Esophagus (tissue), 2 donors: ENCODE measurements around the gene HSD17B8. TPM values are rescaled to one million over a fixed set of nuclear protein-coding genes. Genes with fewer than 3 reads are reported as not detected.

Experiments
- H3K27ac ChIP-seq, 2 donors: one replicate each; pipeline ENCODE4 v1.5.1; 2013; ENCODE audit warnings: low read depth in 2 of 2, mild to moderate bottlenecking in 2 of 2, inconsistent platforms in 1 of 2, low read length in 1 of 2, moderate library complexity in 1 of 2
- H3K27me3 ChIP-seq, 2 donors: one replicate each; pipeline ENCODE4 v1.6.1; 2013; ENCODE audit warnings: low read length in 2 of 2, control low read depth in 1 of 2, mild to moderate bottlenecking in 1 of 2; ENCODE audit not compliant: insufficient read depth in 2 of 2, control insufficient read depth in 1 of 2
- H3K36me3 ChIP-seq, 2 donors: one replicate each; pipeline ENCODE4 v1.6.1; 2013; ENCODE audit warnings: low read length in 1 of 2; ENCODE audit not compliant: control insufficient read depth in 2 of 2, insufficient read depth in 2 of 2
- H3K4me1 ChIP-seq, 2 donors: one replicate each; pipeline ENCODE4 v1.6.1; 2013; ENCODE audit warnings: low read length in 1 of 2; ENCODE audit not compliant: control insufficient read depth in 2 of 2, insufficient read depth in 2 of 2
- H3K4me3 ChIP-seq, 2 donors: one replicate each; pipeline ENCODE4 v1.5.1; 2013; ENCODE audit warnings: low read length in 2 of 2, mild to moderate bottlenecking in 2 of 2, low read depth in 1 of 2, moderate library complexity in 1 of 2
- H3K9me3 ChIP-seq, 2 donors: one replicate each; pipeline ENCODE4 v1.6.1; 2013; ENCODE audit warnings: mild to moderate bottlenecking in 2 of 2, low read depth in 1 of 2, low read length in 1 of 2, moderate library complexity in 1 of 2; ENCODE audit not compliant: control insufficient read depth in 2 of 2, insufficient read depth in 1 of 2
- WGBS, 2 donors: extraction: QIAGEN DNeasy Blood & Tissue Kit; methylation state at CpG; one replicate each; pipeline ENCODE4 v1.1.7; 2013; 5-methylcytosine and 5-hydroxymethylcytosine counted together
- polyA plus RNA-seq, 2 donors: library from polyadenylated mRNA; stranded (reverse); fragments of 200-250 nt; gene quantifications; one replicate each; pipeline ENCODE4 v1.2.3, GENCODE V29; 2013
- donor health status: healthy with polysubstance abuse.
- donor health status: Bipolar disorder and iron deficiency.

HSD17B8 gene
- polyA plus RNA-seq, 2 donors: 16.7 to 33.7 TPM

DNA sequence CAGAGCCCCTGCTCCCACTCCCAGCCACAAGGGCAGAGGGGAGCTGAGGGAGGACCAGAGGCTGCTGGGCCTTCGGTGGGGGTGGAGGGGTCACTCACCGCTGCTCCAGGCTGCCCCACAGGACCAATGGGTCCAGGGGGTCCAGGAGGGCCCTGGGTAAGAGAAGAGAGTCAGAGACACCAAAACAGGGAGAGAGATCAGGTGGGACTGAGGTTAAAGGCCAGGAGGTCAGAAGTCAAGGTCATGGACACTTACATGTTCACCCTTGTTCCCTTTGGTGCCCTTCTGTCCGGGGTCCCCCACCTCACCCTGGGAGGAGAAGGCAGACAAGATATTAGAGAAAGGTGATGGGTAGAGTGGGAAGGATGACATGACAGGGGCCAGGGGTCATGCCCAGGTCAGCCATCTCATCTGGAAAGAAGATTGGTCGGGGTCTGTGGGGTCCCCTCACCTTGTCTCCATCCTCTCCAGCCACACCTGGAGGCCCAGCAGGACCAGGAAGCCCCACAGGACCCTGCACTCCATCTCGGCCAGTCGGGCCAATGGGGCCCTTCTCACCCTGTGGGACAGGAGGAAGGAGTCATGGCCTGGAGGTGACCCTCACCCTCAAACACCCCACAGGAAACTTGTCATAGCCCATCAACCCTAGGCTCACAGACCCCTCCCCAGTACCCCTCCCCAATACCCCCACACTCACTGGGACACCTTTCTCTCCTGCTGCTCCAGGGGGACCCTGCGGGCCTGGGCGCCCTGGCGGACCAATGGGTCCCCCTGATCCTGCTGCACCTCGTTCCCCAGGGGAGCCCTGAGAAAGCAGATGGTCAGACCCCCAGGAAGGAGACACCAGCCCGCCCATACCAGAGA, 33.2 kb upstream of the HSD17B8 start:
- no peaks in the 10 kb centered on the region for H3K27me3 ChIP-seq
- H3K27ac ChIP-seq: no peak overlapping the region
- H3K4me1 ChIP-seq: peaks cover 0 to 3% of the 10 kb centered on the region in 2 donors
- H3K36me3 ChIP-seq: no peaks in the 10 kb centered on the region
- 82 to 84% methylated on average over 11 of the region's 11 CpGs for WGBS, 2 donors
- H3K9me3 ChIP-seq: no peaks in the 10 kb centered on the region
- H3K4me3 ChIP-seq: no peak overlapping the region

DNA sequence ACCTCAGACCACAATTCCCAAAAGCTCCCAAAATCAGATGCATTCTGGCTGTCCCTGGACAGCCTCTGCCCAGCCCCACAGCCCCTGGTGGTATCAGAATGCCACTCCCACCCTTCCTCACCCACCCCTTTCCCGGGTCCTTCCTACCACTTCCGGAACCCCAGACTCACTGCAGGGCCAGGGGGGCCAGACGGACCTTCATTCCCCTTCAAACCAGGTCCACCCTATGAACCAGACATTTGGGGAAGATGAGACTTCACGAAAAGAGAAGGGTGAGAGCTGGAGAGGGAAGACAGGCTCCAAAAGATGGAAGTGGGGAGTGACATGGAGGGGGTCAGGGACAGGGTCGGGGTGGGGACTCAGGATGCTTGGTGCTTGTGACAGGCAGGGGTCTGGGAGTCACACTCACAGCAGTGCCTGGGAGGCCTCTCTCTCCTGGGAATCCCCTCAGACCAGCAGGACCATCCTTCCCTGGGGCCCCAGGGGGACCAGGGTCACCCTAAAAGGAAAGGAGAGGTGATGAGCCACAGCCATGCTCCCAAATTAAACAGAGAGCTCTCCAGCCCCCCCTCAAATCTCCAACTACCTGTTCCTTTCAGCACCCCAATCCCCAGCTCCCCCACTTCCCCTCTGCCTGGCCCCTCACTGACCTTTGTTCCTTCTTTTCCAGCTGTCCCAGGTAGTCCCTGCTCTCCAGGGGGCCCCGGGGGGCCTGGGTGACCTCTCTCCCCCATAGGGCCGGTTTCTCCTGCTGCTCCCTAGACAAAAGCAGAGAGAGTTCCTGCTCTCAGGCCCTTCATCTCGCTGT, 32.4 kb upstream of the HSD17B8 start:
- peaks cover 0 to 3% of the 10 kb centered on the region in 2 donors for H3K4me1 ChIP-seq
- no peaks in the 10 kb centered on the region for H3K36me3 ChIP-seq
- 62 to 63% methylated on average over 8 of the region's 8 CpGs for WGBS, 2 donors
- no peaks in the 10 kb centered on the region for H3K27me3 ChIP-seq
- H3K27ac ChIP-seq: no peak overlapping the region
- no peak overlapping the region for H3K4me3 ChIP-seq
- no peaks in the 10 kb centered on the region for H3K9me3 ChIP-seq

DNA sequence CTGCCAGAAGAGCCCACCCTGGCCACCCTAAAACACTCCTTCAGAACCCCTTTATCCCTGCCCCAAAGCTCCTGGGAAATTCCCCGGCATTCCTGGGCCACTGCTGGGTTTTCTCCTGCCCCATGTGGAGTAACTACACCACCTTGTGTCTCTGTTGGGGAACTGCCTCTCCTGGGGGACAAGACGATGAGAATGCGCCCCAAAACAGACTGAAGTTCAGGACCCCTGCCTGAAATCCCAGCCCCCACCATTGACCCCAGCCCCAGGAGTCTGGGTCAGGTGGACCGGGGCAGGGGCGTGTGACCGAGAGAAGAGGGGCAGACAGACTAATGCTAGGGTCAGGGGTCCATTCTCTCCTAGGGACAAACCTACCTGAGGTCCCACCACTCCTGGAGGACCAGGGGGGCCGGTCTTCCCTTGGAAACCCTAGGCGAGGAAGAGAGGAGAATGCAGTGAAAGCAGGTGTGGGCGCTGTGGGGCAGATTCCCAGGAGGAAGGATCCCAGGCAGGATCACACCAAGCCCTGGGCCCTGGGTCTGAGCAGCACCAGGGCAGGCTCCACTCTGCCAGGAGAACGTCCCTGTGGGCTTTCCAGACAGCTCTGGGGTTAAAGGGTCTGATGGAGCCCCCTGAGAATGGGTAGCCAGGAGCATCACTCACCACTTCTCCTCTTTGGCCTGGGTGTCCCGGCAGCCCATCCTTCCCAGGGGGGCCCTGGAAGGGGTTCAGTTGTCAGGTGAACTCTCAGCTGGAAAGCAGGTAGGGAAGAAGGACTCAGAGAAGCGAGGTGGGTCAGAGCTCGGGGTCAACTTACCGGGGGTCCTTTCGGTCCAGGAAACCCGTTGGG, 31.5 kb upstream of the HSD17B8 start:
- Histone ChIP-seq H3K27ac (no peak overlapping the region), H3K27me3 (no peaks in the 10 kb centered on the region)

DNA sequence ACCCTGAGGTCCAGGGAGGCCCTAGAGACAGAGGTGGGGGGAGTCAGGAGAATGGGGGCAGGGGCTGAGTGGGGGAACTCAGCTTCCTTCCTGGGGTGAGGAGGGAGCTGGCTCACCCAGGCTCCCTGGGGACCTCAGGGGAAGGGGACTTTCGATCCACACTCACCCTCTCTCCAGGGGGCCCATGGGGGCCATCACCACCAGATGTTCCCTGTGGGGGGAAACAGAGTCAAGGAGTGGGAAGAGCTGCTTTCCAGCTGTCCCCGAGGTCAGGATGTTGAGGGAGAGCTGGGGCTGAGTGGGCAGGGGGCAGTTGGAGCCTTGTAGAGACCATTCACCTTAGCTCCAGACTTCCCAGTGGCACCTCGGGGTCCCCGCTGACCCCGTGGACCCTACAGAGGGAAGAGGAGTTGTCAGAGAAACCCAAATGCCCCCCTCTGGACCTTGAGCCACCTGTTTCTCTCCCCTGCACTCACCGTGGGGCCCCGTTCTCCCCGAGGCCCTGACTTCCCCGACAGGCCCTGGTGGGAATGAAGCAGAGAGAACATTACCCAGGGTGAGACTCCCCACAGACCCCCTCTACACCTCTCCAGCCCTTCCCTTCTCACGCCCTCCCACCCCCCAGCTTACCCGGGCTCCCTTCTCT, 30.8 kb upstream of the HSD17B8 start:
- H3K4me1 ChIP-seq: peaks cover 0 to 5% of the 10 kb centered on the region in 2 donors
- H3K27me3 ChIP-seq: no peaks in the 10 kb centered on the region
- H3K36me3 ChIP-seq: no peaks in the 10 kb centered on the region
- WGBS, 2 donors: 62 to 70% methylated on average over 11 of the region's 11 CpGs
- no peak overlapping the region for H3K4me3 ChIP-seq
- no peak overlapping the region for H3K27ac ChIP-seq
- no peaks in the 10 kb centered on the region for H3K9me3 ChIP-seq

More for the DNA sequence above, 31.5 kb upstream of the HSD17B8 start:
- WGBS, 2 donors: 57 to 58% methylated on average over 16 of the region's 16 CpGs
- Histone ChIP-seq H3K36me3 (no peaks in the 10 kb centered on the region), H3K4me3 (no peak overlapping the region), H3K9me3 (no peaks in the 10 kb centered on the region), H3K4me1 (peaks cover 0 to 5% of the 10 kb centered on the region in 2 donors)

DNA sequence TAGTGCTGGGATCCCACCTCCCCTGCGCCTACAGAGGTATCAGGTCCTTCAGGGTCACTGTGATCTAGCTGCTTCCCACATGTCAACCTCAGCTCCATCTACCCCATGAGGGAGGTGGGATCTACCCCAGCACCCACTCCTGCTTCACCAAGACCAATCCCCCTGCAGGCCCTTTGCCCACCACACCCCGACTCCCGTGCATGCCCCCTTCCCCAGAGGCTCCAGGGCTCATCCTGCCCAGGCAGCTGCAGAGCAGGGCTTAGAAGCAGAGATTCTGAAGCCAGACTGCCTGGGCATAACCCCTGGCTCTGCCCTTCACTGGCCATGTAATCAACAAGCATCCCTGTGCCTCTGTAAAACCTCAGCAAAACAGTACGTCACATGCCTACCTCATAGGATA, 29.7 kb upstream of the HSD17B8 start:
- no peak overlapping the region for H3K27ac ChIP-seq
- H3K27me3 ChIP-seq: no peaks in the 10 kb centered on the region
- 86 to 90% methylated on average over 4 of the region's 4 CpGs for WGBS, 2 donors
- no peaks in the 10 kb centered on the region for H3K36me3 ChIP-seq
- peaks cover 0 to 5% of the 10 kb centered on the region in 2 donors for H3K4me1 ChIP-seq
- H3K9me3 ChIP-seq: no peaks in the 10 kb centered on the region
- no peak overlapping the region for H3K4me3 ChIP-seq

DNA sequence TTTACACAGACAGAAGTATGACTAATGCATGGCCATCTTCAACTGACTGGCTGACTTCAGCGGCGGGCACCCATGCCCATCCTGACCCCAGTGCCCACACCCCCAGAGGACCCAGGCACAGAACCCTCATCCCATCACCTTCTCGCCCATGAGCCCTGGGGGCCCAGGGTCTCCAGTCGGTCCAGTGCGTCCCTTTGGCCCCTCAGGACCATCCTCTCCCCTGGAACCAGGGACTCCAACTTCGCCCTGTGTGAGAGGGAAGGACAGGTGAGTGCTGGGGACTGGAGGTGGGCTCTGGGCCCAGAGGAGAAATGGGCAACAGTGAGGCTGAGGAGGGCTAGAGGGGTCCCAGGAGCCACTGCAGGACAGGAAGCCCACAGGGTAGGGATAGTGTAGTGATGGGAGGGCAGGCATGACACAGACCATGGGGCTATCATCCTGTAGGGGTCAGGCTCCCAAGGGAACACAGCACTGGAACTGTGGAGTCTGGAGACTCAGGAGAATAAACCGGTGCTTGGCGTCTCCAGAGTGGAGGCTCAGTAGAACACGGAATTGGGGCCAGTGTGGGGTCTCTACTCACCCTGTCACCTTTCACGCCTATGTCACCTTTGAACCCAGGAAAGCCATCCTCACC, 28.9 kb upstream of the HSD17B8 start:
- 79 to 81% methylated on average over 10 of the region's 10 CpGs for WGBS, 2 donors
- no peaks in the 10 kb centered on the region for H3K36me3 ChIP-seq
- H3K27ac ChIP-seq: no peak overlapping the region
- H3K9me3 ChIP-seq: no peaks in the 10 kb centered on the region
- H3K4me1 ChIP-seq: peaks cover 0 to 5% of the 10 kb centered on the region in 2 donors
- no peak overlapping the region for H3K4me3 ChIP-seq
- no peaks in the 10 kb centered on the region for H3K27me3 ChIP-seq

DNA sequence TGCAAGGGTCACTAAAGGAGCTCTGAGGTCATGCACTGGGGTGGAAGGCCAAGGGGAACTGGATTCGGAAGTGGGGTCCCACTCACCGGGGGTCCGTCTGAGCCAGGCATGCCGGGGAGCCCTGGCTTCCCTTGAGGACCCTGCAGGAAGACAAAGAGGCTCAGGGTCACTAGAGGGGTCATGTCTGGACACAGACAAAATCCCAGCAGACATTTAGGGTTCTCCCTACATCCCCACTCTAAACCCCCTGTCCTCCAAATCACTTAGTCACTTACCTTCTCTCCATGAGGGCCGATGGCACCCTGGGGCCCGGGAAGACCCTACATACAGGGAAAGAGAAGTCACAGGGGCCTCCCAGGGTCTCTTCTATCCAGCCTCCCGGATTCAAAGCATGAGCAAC, 27.5 kb upstream of the HSD17B8 start:
- H3K4me1 ChIP-seq: peaks cover 0 to 3% of the 10 kb centered on the region in 2 donors
- H3K27ac ChIP-seq: no peak overlapping the region
- no peak overlapping the region for H3K4me3 ChIP-seq
- H3K27me3 ChIP-seq: no peaks in the 10 kb centered on the region
- H3K9me3 ChIP-seq: no peaks in the 10 kb centered on the region
- WGBS, 2 donors: 88 to 94% methylated on average over 7 of the region's 7 CpGs
- H3K36me3 ChIP-seq: no peaks in the 10 kb centered on the region

DNA sequence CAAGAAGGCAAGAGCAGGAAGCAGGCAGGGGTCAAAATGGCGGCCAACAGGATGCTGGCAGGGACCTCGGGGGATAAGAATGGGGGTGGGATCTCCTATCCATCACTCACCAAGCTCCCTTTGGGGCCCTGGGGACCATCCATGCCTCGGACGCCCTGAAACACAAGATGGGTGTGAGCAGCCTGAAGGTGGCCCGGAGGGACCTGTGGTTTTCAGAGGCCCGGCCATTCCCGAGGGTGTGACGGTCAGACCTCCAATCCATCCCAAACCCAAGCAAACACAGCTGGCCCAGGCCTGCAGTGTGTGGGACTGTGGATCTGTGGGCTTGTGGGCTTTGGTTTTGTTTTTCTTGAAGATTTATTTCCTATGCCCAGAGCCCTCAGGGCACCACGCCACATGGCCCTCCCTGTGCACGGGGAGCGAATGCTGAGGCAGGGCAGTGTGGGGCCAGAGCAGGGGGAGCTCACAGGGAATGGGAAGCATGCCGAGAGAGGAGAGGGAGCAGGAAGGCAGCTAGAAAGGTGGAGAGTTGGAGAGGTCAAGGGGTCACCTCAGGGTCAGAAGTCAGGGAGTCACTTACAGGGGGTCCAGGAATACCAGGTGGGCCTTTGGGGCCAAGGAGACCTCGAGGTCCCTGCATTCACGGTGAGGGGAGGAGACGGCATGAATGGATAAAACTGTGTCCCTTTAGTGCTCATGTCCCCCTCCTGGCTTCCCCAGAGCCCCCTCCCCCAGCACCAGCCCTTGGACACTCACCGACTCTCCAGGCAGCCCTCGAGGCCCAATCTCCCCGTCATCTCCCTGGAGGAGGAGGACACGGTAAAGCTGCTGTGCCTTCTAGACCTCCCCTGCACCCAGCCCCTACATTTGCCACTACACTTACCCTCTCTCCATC, 26.7 kb upstream of the HSD17B8 start:
- 82 to 84% methylated on average over 19 of the region's 19 CpGs for WGBS, 2 donors
- no peak overlapping the region for H3K27ac ChIP-seq

More for the DNA sequence above, 26.7 kb upstream of the HSD17B8 start:
- Histone ChIP-seq H3K36me3 (no peaks in the 10 kb centered on the region), H3K4me3 (no peak overlapping the region), H3K9me3 (no peaks in the 10 kb centered on the region), H3K4me1 (peaks cover 0 to 3% of the 10 kb centered on the region in 2 donors), H3K27me3 (no peaks in the 10 kb centered on the region)
